Hematopoietic multipotent progenitor cell treated with erythropoietin and hydrocortisone succinate and interleukin-3 and kit ligand, for 15 days (in vitro differentiated cells): ENCODE results near the gene SLC13A4.

Experiments used
- DNase-seq: peaks from one replicate; pipeline ENCODE4 v3.0.0-alpha.2; 2015; ENCODE audit warnings: low spot score

The SLC13A4 gene

DNA sequence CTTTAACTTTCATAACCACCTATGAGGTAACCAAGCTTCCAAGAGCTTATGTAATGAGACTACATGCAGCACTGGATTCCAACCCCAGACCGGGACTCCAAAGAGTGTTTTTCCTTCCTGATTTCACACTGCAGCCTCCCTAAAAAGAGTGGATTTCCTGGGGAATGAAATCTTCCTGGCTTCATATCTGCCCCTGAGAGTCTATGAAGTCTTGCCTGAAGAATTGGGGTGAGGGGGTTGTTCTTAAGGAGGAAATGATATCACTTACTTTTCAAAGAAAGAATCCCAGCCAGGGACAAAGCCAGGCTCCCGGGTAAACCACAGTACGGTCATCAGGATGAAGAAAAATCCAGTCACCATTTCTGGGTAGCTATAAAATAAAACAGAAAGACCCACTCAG is 35.9 kb downstream of the SLC13A4 start:
- no peak for DNase-seq

DNA sequence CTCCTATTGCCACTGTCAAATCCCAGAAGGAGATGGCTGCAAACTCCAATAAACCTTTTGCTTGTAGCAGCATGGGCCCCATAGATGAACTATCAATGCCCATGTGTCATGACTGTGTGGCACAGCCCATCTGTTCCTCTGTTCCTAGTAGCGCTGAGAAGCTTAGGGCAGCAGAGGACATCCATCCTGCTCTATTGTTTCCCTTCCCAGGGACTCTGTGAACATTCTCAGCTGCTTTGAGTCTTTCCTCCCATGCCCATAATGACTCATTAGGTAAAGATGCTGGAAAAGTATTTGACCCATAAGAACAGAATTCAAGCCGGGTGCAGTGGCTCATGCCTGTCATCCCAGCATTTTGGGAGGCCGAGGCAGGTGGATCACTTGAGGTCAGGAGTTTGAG is 37.4 kb downstream of the SLC13A4 start:
- no peak for DNase-seq

DNA sequence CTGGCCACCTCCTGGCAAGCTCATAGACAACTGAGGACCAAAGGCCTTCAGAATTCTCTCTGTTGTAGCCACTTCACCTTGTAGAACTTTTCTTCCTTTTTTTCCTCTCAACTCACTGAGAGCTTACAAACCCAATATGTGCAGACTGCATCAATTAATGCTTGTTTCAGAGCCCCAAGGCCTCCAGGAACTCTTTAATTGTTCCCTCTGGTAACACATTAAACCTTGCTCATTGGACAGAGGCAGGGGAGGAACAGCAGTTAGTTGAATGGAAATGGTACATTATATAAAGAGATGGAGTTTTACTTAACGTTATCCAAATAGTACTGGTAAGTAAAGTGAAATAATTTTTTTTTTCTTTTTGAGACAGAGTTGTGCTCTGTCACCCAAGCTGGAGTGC is 40.5 kb downstream of the SLC13A4 start:
- no peak for DNase-seq

DNA sequence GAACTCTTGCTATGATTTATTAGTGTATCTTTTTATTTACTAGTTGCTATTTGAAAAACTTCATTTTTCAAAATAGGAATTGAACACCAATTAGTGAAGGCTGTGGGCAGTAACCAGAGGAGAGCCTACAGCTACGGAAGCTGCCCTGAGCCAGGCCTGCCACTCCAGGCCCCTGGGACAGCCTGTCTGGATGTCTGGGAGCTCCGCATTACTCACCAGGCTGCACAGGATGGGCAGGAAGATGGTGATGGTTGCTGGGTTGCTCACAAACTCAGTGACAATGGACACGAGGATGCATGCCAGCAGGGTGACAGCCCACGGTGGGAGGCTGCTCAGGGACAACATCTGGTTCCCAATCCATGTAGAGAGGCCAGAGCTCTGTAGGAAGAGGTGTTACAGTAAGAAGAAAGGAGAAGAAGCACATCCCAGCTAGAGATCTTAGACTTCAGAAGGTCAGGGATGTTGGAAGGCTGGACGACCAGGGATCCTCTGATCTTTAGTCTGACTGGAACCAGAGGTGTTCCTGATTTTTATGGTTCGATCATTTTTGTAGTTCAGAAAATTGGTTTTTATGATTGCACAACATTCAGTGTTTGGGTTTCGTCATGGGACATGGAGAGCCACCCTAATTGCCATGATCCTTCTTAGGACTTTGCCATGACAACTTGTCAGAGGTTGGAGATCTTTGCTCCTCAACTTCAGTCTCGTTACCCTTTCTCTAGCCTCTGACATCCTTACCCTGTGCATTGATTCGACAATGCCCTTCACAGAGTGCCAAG is 42.5 kb downstream of the SLC13A4 start:
- no peak for DNase-seq

DNA sequence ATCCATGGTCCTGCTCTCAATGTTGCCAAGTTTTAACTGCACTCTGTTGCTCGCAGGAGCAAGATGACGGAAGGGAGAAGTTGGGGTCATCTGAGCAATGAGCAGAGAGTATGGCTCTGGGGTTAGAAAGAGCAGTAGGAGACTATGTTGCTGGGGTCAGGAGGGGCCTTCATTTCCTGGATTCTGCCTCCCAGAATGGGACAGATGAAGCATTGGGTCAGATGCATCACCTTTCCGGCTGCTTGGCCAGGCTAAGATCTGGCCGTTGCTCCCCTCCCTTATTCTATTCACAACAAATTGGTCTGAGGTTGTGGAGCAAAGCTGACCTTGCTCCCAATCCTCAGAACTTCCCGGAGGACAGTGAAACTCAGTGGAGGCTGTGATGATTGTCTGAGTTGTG is 43.3 kb downstream of the SLC13A4 start:
- DNase-seq = no peak

DNA sequence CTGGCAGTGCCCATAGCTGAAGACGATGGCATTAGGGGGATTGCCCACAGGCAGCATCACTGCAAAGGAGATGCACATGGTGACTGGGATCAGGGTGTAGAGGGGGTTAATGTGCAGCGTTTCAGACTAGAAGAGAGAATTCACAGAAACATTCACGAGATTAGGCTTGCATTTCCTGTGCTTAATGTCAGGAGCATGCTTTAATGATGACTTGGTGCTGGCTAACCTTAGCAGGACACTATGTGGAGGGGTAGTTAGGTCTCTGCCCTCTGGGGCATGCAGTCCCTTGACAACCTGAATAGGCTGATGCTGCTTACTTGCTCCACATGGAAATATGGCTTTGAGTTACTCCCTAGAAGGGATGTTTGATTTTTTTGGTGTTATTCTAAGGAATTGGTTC is 43.9 kb downstream of the SLC13A4 start:
- no peak for DNase-seq

DNA sequence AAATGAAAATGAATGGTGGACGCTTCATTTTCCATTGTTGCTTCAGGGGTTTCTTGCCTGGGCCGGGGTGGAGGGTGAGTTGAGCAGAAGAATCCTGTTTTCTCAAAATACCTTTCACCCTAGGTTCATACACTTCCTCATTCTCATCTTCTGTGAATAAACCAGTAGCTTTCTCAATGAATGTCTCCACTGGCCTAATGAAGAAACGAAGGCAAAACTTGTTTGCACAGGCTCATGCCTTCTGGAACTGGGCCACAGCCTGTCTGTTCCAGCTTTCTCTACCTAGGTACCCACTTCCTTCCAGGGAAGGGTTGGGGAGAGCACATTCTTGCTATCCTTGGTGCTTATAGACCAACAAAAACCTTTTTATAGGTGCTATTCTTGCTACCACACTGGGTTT is 44.4 kb downstream of the SLC13A4 start:
- DNase-seq = no peak

DNA sequence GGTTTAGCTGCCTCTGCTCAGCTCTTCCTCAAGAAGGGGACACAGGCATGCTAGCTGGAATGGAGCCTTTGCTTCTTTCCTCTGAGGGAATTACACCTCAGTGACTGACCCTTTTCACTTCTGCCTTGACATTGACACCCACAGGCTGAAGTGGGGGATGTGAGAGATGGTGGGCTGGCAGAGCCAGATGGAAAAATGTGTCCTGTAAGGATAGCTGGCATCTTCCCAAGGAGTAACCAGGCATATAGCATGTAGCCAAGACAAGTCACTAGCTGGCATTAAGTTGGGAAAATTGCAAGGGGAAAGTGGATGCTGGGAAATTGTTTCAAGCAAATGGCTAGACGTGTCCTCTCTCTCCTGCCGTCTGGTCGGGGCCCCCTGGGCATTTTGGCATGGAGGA is 45.8 kb downstream of the SLC13A4 start:
- no peak for DNase-seq

DNA sequence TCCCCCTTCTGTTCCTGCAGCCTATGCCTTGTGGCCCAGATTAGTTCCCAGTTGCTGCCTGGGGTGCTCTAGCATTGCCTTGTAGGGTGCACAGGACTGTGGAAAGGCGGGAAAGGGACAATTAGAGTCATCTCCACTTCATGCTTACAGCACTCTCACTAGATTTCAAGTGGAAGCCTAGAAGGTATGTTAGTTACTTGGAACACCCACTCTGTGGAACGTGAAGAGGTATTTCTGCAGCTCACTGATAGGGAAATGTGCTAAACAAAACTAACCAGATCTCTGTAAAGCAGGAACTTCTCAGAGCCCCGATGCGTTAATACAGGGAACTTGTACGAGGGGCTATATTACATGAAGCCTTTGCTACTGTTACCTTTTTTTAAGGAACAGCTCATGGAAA is 46.2 kb downstream of the SLC13A4 start:
- DNase-seq = peak; percentile 39

DNA sequence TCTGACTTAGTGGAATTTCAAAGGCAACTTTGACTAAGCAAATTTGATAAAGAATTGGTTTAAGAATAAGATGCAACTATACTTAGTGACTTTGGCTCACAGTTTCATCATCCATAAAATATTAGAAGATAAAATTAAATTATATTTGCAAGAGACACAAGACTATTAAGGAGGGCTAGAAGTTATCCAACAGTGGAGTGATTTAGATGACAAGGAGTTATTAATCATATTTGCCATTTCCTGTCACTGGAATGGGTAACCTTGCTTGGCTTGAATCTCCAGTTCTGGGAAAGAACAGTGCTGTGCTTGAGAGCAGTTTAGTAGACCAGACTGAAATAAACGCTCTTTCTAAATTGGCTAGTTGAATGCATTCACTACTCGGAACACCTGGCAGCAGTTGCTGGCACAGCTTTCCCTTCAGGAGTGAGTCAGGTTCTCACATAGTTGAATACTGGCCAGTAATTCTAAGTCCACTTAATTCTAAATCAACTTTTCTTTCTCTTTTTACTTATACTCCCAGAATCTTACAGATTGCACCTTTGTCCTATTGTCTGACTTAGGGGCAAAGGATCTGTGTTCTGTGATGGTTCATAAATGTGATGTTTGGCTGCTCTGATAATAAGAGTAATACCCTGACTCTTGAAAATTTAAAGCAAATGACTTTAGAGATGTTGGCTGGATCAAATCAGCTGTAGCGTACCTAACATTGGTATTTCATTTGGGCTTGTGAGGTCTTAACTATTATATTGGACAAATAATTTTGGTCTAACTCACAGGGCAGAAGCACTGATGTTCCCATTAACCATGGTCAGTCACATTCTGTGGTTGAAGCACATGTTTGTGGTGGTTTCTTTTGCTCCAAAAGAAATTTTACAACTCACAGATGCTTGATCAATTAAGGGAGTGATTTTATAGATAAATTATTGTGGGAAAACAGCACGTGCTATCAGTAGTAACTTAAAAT is 49.1 kb downstream of the SLC13A4 start:
- no peak for DNase-seq

DNA sequence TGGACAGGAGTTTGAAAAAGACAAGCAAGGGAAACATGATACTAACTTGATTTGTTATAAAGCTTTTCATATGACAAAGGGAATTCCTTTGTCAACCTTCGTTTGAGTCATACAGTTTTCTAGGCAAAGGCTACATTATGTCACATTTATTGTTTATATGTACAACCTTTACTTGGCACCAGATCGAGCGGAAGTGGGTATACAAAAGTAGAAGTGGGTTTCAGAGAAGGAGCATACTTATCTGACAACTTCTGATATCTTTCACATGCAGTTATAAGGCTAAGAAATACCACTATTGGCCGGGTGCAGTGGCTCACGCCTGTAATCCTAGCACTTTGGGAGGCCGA is 54.7 kb downstream of the SLC13A4 start:
- peak; percentile 26 for DNase-seq

DNA sequence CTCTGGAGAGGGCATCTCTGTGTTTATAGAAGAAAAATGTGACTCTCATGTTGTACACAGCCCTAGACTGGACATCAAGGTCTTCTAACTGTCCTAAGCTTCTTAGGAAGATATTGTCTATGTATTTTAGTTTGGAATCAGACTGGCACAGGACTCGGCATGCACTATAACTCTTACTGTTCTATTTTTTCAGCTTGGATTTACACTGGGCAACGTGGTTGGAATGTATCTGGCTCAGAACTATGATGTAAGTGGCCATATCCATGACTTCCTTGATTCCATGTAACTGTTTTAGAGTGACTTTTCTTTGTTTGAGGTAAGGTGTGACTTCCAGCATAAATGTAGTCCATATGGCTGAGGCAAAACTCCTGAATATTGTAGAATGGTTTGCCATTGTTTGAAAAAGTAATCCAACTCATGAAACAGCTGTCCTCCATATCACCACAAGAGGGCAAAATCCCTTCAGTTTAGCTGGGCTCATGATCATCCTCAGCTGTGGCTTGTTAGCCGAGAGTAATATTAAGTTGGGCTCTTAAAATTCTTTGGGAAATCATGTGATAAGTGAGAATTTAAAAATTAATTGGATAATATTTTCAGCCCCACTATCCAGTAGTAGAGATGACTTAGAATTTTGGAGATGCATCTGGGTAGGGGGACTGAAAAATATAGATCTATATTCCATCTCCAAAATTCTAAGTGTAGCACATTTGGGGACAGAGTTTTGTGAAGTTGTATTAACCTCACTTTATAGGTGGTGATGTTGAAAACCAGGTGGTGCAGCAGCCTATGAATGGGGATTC is 55.2 kb downstream of the SLC13A4 start:
- peak; percentile 78 for DNase-seq

DNA sequence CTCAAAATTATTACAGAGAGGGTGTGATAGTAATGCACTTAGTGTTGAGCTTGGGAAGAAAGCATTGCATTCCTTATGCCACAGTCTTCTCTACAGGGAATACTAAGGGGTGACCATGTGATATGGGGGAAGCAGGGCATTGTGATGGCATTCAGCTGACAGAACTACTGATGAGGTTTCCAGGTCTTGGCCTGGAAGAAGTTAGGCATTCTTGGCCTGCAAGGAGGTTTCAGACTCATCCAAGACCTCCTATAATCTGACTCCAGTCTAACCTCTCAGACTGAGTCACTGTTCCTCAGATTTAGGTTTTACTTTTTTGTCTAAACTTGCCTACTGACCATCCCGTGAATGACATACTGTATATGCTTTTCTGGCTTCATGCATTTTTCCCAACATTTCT is 57.8 kb downstream of the SLC13A4 start:
- no peak for DNase-seq

DNA sequence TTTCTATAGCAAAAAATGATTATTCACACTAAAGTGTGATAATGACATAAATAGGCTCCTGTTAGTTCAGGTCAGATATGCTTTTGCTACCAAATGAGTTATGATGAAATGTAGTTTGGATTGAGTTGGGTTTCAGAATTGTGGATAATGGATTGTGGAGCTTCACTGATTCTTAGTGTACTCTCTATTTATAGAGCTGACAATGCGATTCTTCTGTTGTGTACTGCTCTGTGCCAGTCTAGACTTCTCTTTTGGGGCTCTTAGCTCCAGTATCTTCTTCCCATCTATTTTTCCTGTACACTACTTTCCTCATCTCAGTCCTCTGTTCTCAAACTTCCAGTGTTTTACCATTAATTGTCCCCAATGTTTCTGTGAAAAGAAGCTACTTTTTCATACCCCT is 58.2 kb downstream of the SLC13A4 start:
- no peak for DNase-seq

DNA sequence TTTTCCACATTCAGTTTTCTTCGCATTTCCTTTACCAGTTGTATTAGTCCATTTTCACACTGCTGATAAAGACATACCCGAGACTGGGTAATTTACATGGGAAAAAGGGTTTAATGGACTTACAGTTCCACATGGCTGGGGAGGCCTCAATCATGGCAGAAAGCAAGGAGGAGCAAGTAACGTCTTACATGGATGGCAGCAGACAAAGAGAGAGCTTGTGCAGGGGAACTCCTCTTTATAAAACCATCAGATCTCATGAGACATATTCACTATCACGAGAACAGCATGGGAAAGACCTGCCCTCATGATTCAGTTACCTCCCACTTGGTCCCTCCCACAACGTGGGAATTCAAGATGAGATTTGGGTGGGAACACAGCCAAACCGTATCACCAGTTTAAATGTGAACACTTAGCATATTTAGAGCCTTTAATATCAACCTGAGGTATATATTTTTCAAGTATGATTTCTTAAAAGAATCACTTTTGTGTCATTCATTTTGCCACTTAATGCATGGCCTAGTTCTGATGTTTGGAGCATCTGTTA is 59.1 kb downstream of the SLC13A4 start:
- DNase-seq = peak; percentile 75

DNA sequence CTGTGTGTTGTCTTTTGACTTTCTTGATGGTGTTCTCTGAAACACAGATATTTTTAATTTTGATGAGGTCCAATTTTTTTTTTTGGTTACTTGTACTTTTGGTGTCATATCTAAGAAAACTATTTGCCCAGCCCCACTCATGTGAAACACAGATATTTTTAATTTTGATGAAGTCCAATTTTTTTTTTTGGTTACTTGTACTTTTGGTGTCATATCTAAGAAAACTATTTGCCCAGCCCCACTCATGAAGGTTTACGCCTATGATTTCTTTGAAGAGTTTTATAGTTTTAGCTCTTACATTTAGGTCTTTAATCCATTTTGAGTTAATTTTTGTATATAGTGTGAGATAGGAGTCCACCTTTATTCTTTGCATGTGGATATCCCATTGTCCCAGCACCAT is 60.4 kb downstream of the SLC13A4 start:
- peak; percentile 56 for DNase-seq

DNA sequence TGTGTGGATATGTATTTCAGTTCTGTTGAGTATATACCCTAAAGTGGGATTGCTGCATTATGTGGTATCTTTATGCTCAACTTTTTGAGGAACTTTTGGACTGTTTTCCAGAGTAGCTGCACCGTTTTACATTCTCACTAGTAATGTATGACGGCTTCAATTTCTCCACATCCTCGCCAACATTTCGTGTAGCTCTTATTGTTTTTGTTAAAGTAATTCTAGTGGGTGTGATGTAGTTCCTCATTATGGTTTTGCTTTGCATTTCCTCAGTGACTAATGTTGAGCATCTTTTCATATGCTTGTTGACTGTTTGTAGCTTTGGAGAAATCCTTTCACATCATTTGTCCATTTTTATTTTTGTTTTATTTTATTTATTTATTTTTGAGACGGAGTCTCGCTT is 61.1 kb downstream of the SLC13A4 start:
- DNase-seq = no peak

DNA sequence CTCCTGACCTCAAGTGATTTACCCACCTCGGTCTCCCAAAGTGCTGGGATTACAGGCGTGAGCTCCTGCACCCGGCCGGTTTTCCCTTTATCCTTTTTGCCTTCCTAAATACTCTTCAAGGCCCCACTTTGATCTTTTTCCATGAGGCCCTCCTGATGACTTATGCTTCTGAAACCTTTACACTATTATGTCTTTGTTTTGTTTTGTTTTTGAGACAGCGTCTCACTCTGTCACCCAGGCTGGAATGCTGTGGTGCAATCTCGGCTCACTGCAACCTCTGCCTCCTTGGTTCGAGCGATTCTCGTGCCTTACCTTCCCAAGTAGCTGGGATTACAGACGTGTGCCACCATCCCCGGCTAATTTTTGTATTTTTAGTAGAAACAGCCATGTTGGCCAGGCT is 61.8 kb downstream of the SLC13A4 start:
- DNase-seq = no peak

DNA sequence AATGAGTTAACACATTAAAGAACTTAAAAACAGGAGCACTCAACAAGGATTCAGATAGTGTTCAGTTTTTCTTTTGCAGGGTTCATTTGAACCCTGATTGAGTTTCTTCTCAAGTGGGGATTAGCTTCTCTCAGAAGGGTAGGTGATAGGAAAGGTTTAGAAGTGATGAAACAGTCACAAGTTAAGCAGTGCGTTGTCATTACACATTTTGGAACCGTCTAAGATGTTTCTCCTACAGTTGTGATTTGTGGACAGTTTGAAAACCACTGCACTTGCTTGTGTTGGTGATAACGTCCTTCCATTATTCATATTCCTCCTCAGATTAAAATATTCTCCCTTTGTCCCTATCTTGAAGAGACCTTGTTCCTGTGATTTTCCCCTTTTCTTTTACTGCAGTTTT is 62.9 kb downstream of the SLC13A4 start:
- peak; percentile 56 for DNase-seq

DNA sequence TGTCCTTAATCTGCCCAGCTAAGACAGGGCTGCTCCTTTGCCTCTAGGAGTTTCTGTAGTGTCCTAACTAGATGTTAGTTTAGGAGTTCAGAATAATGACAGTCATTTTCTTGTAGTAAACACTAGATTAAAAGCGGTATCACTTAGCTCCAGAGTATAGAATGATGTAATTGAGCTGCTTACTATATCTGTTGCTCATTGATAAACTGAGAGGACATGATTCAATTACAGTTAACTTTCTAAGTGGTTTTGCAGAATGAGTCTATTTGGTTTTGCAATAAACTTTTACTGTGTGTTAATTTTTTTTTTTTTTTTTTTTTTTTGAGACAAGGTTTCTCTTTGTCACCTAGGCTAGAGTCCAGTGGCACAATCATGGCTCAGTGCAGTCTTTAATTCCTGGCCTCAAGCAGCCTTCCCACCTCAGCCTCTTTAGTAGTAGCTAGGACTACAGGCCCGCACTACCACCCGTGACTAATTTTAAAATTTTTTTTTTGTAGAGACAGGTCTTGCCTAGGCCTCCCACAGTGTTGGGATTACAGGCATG is 63.9 kb downstream of the SLC13A4 start:
- DNase-seq = peak; percentile 92

DNA sequence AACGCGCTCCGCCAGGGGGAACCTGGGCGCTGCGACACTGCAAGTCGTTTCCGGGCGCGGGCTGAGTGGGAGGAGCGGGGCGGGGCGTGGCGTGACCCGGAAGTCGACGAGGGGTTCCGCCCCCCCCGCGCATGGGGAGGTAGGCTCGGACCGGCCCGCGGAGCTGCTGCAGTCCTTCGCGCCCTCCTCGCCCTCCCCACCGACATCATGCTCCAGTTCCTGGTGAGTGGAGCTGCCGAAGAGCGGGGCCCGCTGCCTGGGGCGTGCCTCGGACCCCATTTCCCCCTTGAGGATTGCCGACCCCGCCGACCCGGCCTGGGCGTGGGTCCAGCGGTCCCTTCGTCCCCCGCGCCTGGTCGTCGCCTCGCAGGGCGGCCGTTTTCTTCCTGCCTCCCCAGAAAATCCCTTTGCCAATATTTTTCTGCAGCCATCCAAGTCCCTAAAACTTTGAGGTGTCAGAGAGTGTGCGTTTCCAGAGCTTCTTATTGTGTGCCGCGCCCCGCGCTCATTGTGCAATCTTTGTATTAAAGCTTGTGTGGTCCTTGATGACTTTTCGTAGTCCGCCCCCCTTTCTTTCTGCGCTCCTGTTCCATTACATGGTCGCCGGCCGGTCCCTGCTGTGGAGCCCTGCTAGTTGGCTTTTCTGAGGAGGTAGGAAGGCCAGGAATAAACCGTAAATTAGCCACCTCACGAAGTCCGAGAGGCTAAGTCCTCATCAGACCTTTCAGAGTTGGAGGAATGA is 65.4 kb downstream of the SLC13A4 start, which contains the start of gene STMP1:
Gene STMP1 (plus strand): TSS at position 142 of the 742 bp plus-strand sequence.
- peak; percentile 96 for DNase-seq
